Measurements from ENCODE around the gene TBC1D24. TPM values are rescaled to one million over a fixed set of nuclear protein-coding genes. Genes with fewer than 3 reads are reported as not detected.

Gene TBC1D24
- polyA plus RNA-seq, 1 donor (not counting 4 experiments of a cell fraction or from before 2014, with no cell fraction given): 3.0 TPM

DNA sequence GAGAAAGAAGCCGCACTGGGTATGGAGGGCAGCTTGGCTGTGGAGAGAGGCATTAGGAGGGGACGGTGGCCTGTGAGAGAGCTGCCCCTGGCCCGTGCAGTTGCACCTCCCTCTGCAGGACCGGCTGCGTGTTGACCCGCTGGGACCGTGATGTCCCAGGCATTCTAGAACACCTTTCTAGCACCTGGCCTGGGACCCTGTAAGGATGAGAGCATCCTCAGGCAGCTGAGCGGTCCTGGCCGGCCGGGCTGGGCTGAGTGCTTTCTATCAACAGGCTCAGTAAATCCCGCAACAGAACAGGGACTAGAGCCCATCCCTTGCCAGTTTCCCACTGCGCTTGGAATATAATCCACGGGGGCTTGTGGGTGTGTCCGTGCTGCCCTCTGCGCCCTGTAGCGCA is 14.7 kb downstream of the TBC1D24 start:
- DNase-seq (ENCODE audit: low read depth, low spot score) (no peak), FAIRE-seq (no peak)
- H3K4me2 ChIP-seq (ENCODE audit: control insufficient read depth, extremely low read depth, insufficient read depth, low read depth, low read length): no peak overlapping the region
- no peak overlapping the region for H3K9ac ChIP-seq (ENCODE audit: control insufficient read depth, extremely low read depth, insufficient read depth, low read length)
- no peaks in the 10 kb centered on the region for H3K9me3 ChIP-seq (ENCODE audit: control insufficient read depth, low read depth, low read length)
- H3K79me2 ChIP-seq (ENCODE audit: control insufficient read depth, insufficient read depth, low read length): no peaks in the 10 kb centered on the region
- no peak overlapping the region for H3K4me3 ChIP-seq (ENCODE audit: control insufficient read depth in 2 of 3, extremely low read depth in 1 of 3, insufficient read depth in 2 of 3, low read depth in 1 of 3, low read length in 3 of 3)
- peaks cover 3% of the 10 kb centered on the region for H3K4me1 ChIP-seq (ENCODE audit: control insufficient read depth, extremely low read depth, insufficient read depth, low read length)
- dilution Hi-C loops (cut with MboI; ENCODE audit: extremely low pct_ligation_motif_present, low sequenced_read_pairs): no loop called here
- H3K9me1 ChIP-seq (ENCODE audit: control insufficient read depth, extremely low read depth, insufficient read depth, low read length): no peaks in the 10 kb centered on the region
- H3K36me3 ChIP-seq (ENCODE audit: control insufficient read depth in 2 of 2, extremely low read depth in 1 of 2, insufficient read depth in 2 of 2, low read length in 2 of 2): no peaks in the 10 kb centered on the region
- no peak overlapping the region for H3K27ac ChIP-seq (ENCODE audit: control insufficient read depth, insufficient read depth, low read length)
- no peaks in the 10 kb centered on the region for H3K27me3 ChIP-seq (ENCODE audit: control insufficient read depth, extremely low read depth, insufficient read depth, low read length)
- peaks cover 3% of the 10 kb centered on the region for H4K20me1 ChIP-seq (ENCODE audit: control insufficient read depth, extremely low read depth, insufficient read depth, low read length)
- H2AFZ ChIP-seq (ENCODE audit: control insufficient read depth, low read length): no peak overlapping the region
- TF ChIP-seq, protein P1, sequence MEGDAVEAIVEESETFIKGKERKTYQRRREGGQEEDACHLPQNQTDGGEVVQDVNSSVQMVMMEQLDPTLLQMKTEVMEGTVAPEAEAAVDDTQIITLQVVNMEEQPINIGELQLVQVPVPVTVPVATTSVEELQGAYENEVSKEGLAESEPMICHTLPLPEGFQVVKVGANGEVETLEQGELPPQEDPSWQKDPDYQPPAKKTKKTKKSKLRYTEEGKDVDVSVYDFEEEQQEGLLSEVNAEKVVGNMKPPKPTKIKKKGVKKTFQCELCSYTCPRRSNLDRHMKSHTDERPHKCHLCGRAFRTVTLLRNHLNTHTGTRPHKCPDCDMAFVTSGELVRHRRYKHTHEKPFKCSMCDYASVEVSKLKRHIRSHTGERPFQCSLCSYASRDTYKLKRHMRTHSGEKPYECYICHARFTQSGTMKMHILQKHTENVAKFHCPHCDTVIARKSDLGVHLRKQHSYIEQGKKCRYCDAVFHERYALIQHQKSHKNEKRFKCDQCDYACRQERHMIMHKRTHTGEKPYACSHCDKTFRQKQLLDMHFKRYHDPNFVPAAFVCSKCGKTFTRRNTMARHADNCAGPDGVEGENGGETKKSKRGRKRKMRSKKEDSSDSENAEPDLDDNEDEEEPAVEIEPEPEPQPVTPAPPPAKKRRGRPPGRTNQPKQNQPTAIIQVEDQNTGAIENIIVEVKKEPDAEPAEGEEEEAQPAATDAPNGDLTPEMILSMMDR (optimal IDR thresholded peaks at IDR 0.05 in 1 of 3, IDR thresholded peaks at IDR 0.05 in 1 of 3, conservative IDR thresholded peaks at IDR 0.05 in 1 of 3; ENCODE audit: extremely low read depth in 1 of 3, insufficient read depth in 2 of 3, low read length in 3 of 3): no peak
- no peak for TF ChIP-seq EZH2 (IDR thresholded peaks at IDR 0.05; ENCODE audit: low read length)

GRCh38 chr16:2490190-2491105 is 15.5 kb downstream of the TBC1D24 start:
- Histone ChIP-seq H3K9me1 (ENCODE audit: control insufficient read depth, extremely low read depth, insufficient read depth, low read length) (no peaks in the 10 kb centered on the region), H3K27ac (ENCODE audit: control insufficient read depth, insufficient read depth, low read length) (no peak overlapping the region), H3K27me3 (ENCODE audit: control insufficient read depth, extremely low read depth, insufficient read depth, low read length) (no peaks in the 10 kb centered on the region), H2AFZ (ENCODE audit: control insufficient read depth, low read length) (no peak overlapping the region), H3K9ac (ENCODE audit: control insufficient read depth, extremely low read depth, insufficient read depth, low read length) (no peak overlapping the region), H3K36me3 (ENCODE audit: control insufficient read depth in 2 of 2, extremely low read depth in 1 of 2, insufficient read depth in 2 of 2, low read length in 2 of 2) (no peaks in the 10 kb centered on the region), H3K9me3 (ENCODE audit: control insufficient read depth, low read depth, low read length) (no peaks in the 10 kb centered on the region), H3K79me2 (ENCODE audit: control insufficient read depth, insufficient read depth, low read length) (no peaks in the 10 kb centered on the region), H4K20me1 (ENCODE audit: control insufficient read depth, extremely low read depth, insufficient read depth, low read length) (peaks cover 3% of the 10 kb centered on the region), H3K4me1 (ENCODE audit: control insufficient read depth, extremely low read depth, insufficient read depth, low read length) (peaks cover 3% of the 10 kb centered on the region), H3K4me2 (ENCODE audit: control insufficient read depth, extremely low read depth, insufficient read depth, low read depth, low read length) (no peak overlapping the region), H3K4me3 (ENCODE audit: control insufficient read depth in 2 of 3, extremely low read depth in 1 of 3, insufficient read depth in 2 of 3, low read depth in 1 of 3, low read length in 3 of 3) (no peak overlapping the region)
- TF ChIP-seq, protein P1 (optimal IDR thresholded peaks at IDR 0.05 in 1 of 3, IDR thresholded peaks at IDR 0.05 in 1 of 3, conservative IDR thresholded peaks at IDR 0.05 in 1 of 3; ENCODE audit: extremely low read depth in 1 of 3, insufficient read depth in 2 of 3, low read length in 3 of 3): no peak
- TF ChIP-seq EZH2 (IDR thresholded peaks at IDR 0.05; ENCODE audit: low read length): no peak
- dilution Hi-C loops (cut with MboI; ENCODE audit: extremely low pct_ligation_motif_present, low sequenced_read_pairs): no loop called here
- FAIRE-seq: no peak
- DNase-seq (ENCODE audit: low read depth, low spot score): no peak
